ENCODE measurements around the gene OPRL1. TPM values are rescaled to one million over a fixed set of nuclear protein-coding genes. Genes with fewer than 3 reads are reported as not detected.
A peak's percentile ranks its signal among the peaks of the same experiment; 100 is the strongest.

Gene OPRL1
- total RNA-seq, 1 experiment from 2014 or later: 3.9 TPM

- Histone ChIP-seq H3K9me3 (ENCODE audit: control insufficient read depth, insufficient read depth, low read depth, low read length) (no peaks in the 10 kb centered on the region), H3K4me1 (ENCODE audit: control insufficient read depth, insufficient read depth, low read length) (peaks cover 53% of the 10 kb centered on the region), H3K27me3 (ENCODE audit: control insufficient read depth, insufficient read depth, low read length) (no peaks in the 10 kb centered on the region), H3K4me3 (ENCODE audit: low read depth in 2 of 2, low read length in 2 of 2) (no peak overlapping the region), H3K27ac (ENCODE audit: low read length) (peak overlapping the region; percentile 3), H3K36me3 (ENCODE audit: control insufficient read depth, insufficient read depth, low read length) (no peaks in the 10 kb centered on the region)
- no peak for TF ChIP-seq SIN3A (IDR thresholded peaks at IDR 0.05; ENCODE audit: borderline replicate concordance, insufficient read depth, low read depth, low read length)
- TF ChIP-seq POLR2AphosphoS5 (IDR thresholded peaks at IDR 0.05; ENCODE audit: low read depth, low read length): no peak
- no peak for TF ChIP-seq TCF7L2 (IDR thresholded peaks at IDR 0.05; ENCODE audit: low read depth, low read length)
- TF ChIP-seq CTCF (IDR thresholded peaks at IDR 0.05): no peak
- no peak for TF ChIP-seq REST (IDR thresholded peaks at IDR 0.05; ENCODE audit: insufficient read depth in 1 of 2, low read depth in 2 of 2, low read length in 1 of 2)
- intact Hi-C loops (cut with micrococcal nuclease; ENCODE audit: unreplicated experiment) (no loop called here), in situ Hi-C loops (cut with HindIII; ENCODE audit: low pct_unique_long_range_greater_than_20kb, low sequenced_read_pairs) (no loop called here)
- ChIA-PET CTCF (interaction anchor here (0.6 to 2.3 kb wide), 2 partner anchors 10 to 17 kb away, joined by 6 to 14 read pairs; no protein-coding TSS in a partner anchor), POLR2A (no interaction called here)
- no peak for DNase-seq (ENCODE audit: low read depth, low spot score)
- ATAC-seq: peak; percentile 45
- no TSS peak for BruUV-seq (replicated peaks)
These were observed 23.8 kb upstream of the OPRL1 start for GRCh38 chr20:64055893-64056638.

- no peaks in the 10 kb centered on the region for H3K36me3 ChIP-seq (ENCODE audit: control insufficient read depth, insufficient read depth, low read length)
- H3K27ac ChIP-seq (ENCODE audit: low read length): peak overlapping the region; percentile 68
- no peaks in the 10 kb centered on the region for H3K27me3 ChIP-seq (ENCODE audit: control insufficient read depth, insufficient read depth, low read length)
- CTCF ChIA-PET: interaction anchor here (0.6 to 2.3 kb wide), 2 partner anchors 10 to 17 kb away, joined by 6 to 14 read pairs; no protein-coding TSS in a partner anchor
- intact Hi-C loops (cut with micrococcal nuclease; ENCODE audit: unreplicated experiment) (no loop called here), in situ Hi-C loops (cut with HindIII; ENCODE audit: low pct_unique_long_range_greater_than_20kb, low sequenced_read_pairs) (no loop called here)
- TF ChIP-seq REST (IDR thresholded peaks at IDR 0.05; ENCODE audit: insufficient read depth in 1 of 2, low read depth in 2 of 2, low read length in 1 of 2) (no peak), CTCF (IDR thresholded peaks at IDR 0.05) (no peak), POLR2AphosphoS5 (IDR thresholded peaks at IDR 0.05; ENCODE audit: low read depth, low read length) (no peak), TCF7L2 (IDR thresholded peaks at IDR 0.05; ENCODE audit: low read depth, low read length) (no peak), SIN3A (IDR thresholded peaks at IDR 0.05; ENCODE audit: borderline replicate concordance, insufficient read depth, low read depth, low read length) (no peak)
- peaks cover 48% of the 10 kb centered on the region for H3K4me1 ChIP-seq (ENCODE audit: control insufficient read depth, insufficient read depth, low read length)
- ATAC-seq (no peak), DNase-seq (ENCODE audit: low read depth, low spot score) (no peak)
- no peak overlapping the region for H3K4me3 ChIP-seq (ENCODE audit: low read depth in 2 of 2, low read length in 2 of 2)
- no peaks in the 10 kb centered on the region for H3K9me3 ChIP-seq (ENCODE audit: control insufficient read depth, insufficient read depth, low read depth, low read length)
- no TSS peak for BruUV-seq (replicated peaks)
- POLR2A ChIA-PET: no interaction called here
These were observed 23.3 kb upstream of the OPRL1 start for GRCh38 chr20:64056639-64056888.

Measured in Panc1 (cell line).